ENCODE results near the gene MRI1. TPM values are rescaled to one million over a fixed set of nuclear protein-coding genes. Genes with fewer than 3 reads are reported as not detected.

Gene MRI1
- total and polyA plus RNA-seq, 4 donors = 16.3 to 50.0 (median 17.7) TPM

DNA sequence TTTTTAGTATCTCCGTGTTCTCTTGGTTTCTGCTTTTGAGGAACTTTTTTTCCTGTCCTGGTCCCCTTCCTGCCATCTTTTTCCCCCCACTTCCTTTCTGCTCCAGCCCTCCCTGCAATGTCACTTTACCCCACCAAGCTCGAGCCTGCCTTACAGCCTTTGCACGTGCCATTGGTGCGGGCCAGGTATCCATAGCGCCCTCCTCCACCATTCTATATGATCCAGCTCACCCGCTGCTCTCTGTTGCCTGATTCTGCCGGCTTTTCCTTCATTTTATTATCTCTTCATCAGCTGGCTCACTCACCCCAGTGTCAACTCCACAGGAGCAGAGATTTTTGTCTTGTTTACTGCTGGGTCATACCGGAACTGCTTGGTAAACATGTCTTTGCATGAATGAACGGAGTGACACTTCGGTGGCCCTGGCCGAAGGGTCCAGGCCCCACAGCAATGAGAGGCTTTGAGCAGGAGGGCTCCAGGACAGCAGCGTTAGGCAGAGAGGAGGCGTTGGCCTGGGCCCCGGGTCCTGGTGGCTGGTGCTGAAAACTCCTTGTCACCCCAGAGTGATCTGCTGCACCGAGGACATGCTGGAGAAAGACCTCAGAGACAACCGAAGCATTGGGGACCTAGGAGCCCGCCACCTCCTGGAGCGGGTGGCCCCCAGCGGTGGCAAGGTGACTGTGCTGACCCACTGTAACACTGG is 1.2 kb downstream of the MRI1 start (continued):
- TF ChIP-seq ZBTB33 (IDR thresholded peaks at IDR 0.05) (no peak), RXRA (IDR thresholded peaks at IDR 0.05) (no peak), FOXA1 (IDR thresholded peaks at IDR 0.05) (no peak)

DNA sequence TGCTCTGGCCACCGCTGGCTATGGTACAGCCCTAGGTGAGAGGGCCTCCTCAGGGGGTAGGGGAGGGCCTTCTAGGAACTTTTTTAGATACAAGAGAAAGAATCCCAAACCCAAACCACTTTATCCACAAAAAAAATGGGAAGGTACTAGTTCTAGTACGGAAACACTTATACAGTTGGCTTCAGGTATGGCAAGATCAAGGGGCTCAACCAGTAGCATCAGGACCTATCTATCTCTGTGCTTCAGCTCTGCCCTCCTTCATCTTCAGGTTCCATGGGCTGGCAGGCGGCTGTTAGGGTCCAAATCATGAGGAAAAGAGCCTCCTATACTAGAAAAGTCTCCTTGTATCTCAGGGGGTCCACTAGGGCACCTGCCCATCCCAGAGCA is 1.8 kb downstream of the MRI1 start:
- peaks cover 8 to 18% (median 11%) of the 10 kb centered on the region in 4 donors for H3K36me3 ChIP-seq (ENCODE audit: control insufficient read depth in 4 of 4, insufficient read depth in 3 of 4, low read depth in 1 of 4, low read length in 3 of 4)
- no peak overlapping the region for H3K4me3 ChIP-seq (ENCODE audit: low read depth in 1 of 3, low read length in 3 of 3)
- no peaks in the 10 kb centered on the region for H3K27me3 ChIP-seq (ENCODE audit: control insufficient read depth in 4 of 4, insufficient read depth in 4 of 4, low read length in 3 of 4)
- TF ChIP-seq, protein P1, sequence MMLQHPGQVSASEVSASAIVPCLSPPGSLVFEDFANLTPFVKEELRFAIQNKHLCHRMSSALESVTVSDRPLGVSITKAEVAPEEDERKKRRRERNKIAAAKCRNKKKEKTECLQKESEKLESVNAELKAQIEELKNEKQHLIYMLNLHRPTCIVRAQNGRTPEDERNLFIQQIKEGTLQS (IDR thresholded peaks at IDR 0.05) = no peak
- TF ChIP-seq HNF4G (IDR thresholded peaks at IDR 0.05) (no peak), FOXA1 (IDR thresholded peaks at IDR 0.05) (no peak), TAF1 (conservative IDR thresholded peaks at IDR 0.05) (no peak), ZBTB33 (IDR thresholded peaks at IDR 0.05) (no peak)
- DNase-seq (ENCODE audit: low spot score) = no peak
- peak overlapping the region in 1 of 2 donors; percentile 32 for H3K27ac ChIP-seq (ENCODE audit: low read depth in 1 of 2, low read length in 2 of 2)
- peaks cover 6 to 28% (median 21%) of the 10 kb centered on the region in 4 donors for H3K4me1 ChIP-seq (ENCODE audit: control insufficient read depth in 4 of 4, insufficient read depth in 4 of 4, low read length in 3 of 4)
- H3K9me3 ChIP-seq (ENCODE audit: control insufficient read depth in 4 of 4, low read length in 3 of 4) = no peaks in the 10 kb centered on the region
- H3K9ac ChIP-seq (ENCODE audit: low read depth in 1 of 2, low read length in 2 of 2) = no peak overlapping the region
- WGBS = 98% methylated on average over 3 of the region's 3 CpGs

DNA sequence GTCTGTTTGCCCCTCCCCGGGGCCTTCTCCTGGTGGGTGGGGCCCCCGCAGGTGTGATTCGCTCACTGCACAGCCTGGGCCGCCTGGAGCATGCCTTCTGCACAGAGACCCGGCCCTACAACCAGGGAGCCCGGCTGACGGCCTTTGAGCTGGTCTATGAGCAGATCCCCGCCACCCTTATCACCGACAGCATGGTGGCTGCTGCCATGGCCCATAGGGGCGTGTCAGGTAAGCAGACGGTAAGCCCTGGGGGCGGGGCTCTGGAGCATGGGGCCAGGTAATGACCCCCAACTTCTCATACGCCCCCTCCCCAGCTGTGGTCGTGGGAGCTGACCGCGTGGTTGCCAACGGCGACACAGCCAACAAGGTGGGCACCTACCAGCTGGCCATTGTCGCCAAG is 4.2 kb downstream of the MRI1 start:
- Histone ChIP-seq H3K9ac (ENCODE audit: low read depth in 1 of 2, low read length in 2 of 2) (no peak overlapping the region), H3K9me3 (ENCODE audit: control insufficient read depth in 4 of 4, low read length in 3 of 4) (no peaks in the 10 kb centered on the region), H3K27ac (ENCODE audit: low read depth in 1 of 2, low read length in 2 of 2) (no peak overlapping the region), H3K4me3 (ENCODE audit: low read depth in 1 of 3, low read length in 3 of 3) (no peak overlapping the region), H3K4me1 (ENCODE audit: control insufficient read depth in 4 of 4, insufficient read depth in 4 of 4, low read length in 3 of 4) (peaks cover 6 to 28% (median 21%) of the 10 kb centered on the region in 4 donors), H3K27me3 (ENCODE audit: control insufficient read depth in 4 of 4, insufficient read depth in 4 of 4, low read length in 3 of 4) (no peaks in the 10 kb centered on the region), H3K36me3 (ENCODE audit: control insufficient read depth in 4 of 4, insufficient read depth in 3 of 4, low read depth in 1 of 4, low read length in 3 of 4) (peaks cover 6 to 11% (median 9%) of the 10 kb centered on the region in 4 donors)
- WGBS = 94% methylated on average over 19 of the region's 19 CpGs
- no peak for DNase-seq (ENCODE audit: low spot score)
- TF ChIP-seq JUND (IDR thresholded peaks at IDR 0.05) = no peak

- WGBS = 90% methylated on average over 16 of the region's 16 CpGs
- no peak for TF ChIP-seq EGR1 (IDR thresholded peaks at IDR 0.05; ENCODE audit: low read depth in 2 of 2)
- TF ChIP-seq, protein P2, sequence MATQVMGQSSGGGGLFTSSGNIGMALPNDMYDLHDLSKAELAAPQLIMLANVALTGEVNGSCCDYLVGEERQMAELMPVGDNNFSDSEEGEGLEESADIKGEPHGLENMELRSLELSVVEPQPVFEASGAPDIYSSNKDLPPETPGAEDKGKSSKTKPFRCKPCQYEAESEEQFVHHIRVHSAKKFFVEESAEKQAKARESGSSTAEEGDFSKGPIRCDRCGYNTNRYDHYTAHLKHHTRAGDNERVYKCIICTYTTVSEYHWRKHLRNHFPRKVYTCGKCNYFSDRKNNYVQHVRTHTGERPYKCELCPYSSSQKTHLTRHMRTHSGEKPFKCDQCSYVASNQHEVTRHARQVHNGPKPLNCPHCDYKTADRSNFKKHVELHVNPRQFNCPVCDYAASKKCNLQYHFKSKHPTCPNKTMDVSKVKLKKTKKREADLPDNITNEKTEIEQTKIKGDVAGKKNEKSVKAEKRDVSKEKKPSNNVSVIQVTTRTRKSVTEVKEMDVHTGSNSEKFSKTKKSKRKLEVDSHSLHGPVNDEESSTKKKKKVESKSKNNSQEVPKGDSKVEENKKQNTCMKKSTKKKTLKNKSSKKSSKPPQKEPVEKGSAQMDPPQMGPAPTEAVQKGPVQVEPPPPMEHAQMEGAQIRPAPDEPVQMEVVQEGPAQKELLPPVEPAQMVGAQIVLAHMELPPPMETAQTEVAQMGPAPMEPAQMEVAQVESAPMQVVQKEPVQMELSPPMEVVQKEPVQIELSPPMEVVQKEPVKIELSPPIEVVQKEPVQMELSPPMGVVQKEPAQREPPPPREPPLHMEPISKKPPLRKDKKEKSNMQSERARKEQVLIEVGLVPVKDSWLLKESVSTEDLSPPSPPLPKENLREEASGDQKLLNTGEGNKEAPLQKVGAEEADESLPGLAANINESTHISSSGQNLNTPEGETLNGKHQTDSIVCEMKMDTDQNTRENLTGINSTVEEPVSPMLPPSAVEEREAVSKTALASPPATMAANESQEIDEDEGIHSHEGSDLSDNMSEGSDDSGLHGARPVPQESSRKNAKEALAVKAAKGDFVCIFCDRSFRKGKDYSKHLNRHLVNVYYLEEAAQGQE (IDR thresholded peaks at IDR 0.05) = no peak
- TF ChIP-seq GABPA (IDR thresholded peaks at IDR 0.05 in 1 of 2, conservative IDR thresholded peaks at IDR 0.05 in 1 of 2) = no peak
- no peak for TF ChIP-seq JUND (IDR thresholded peaks at IDR 0.05)
- TF ChIP-seq HNF4A (conservative IDR thresholded peaks at IDR 0.05) = no peak
- TF ChIP-seq RXRA (IDR thresholded peaks at IDR 0.05) = no peak
- TF ChIP-seq HNF4G (IDR thresholded peaks at IDR 0.05) = no peak
- no peak for TF ChIP-seq RAD21 (IDR thresholded peaks at IDR 0.05)
- TF ChIP-seq FOXA1 (IDR thresholded peaks at IDR 0.05) = no peak
- TF ChIP-seq TAF1 (conservative IDR thresholded peaks at IDR 0.05) = no peak
- no peaks in the 10 kb centered on the region for H3K27me3 ChIP-seq (ENCODE audit: control insufficient read depth in 4 of 4, insufficient read depth in 4 of 4, low read length in 3 of 4)
- H3K36me3 ChIP-seq (ENCODE audit: control insufficient read depth in 4 of 4, insufficient read depth in 3 of 4, low read depth in 1 of 4, low read length in 3 of 4) = peaks cover 6 to 11% (median 9%) of the 10 kb centered on the region in 4 donors
- H3K27ac ChIP-seq (ENCODE audit: low read depth in 1 of 2, low read length in 2 of 2) = no peak overlapping the region
- no peak for DNase-seq (ENCODE audit: low spot score)
- H3K4me1 ChIP-seq (ENCODE audit: control insufficient read depth in 4 of 4, insufficient read depth in 4 of 4, low read length in 3 of 4) = peaks cover 7 to 26% (median 21%) of the 10 kb centered on the region in 4 donors
- H3K9me3 ChIP-seq (ENCODE audit: control insufficient read depth in 4 of 4, low read length in 3 of 4) = no peaks in the 10 kb centered on the region
- no peak overlapping the region for H3K4me3 ChIP-seq (ENCODE audit: low read depth in 1 of 3, low read length in 3 of 3)
- no peak overlapping the region for H3K9ac ChIP-seq (ENCODE audit: low read depth in 1 of 2, low read length in 2 of 2)
Measured at GRCh38 chr19:13770013-13770635, 5.8 kb downstream of the MRI1 start.

Measured in liver (tissue), 9 donors.